Kidney (tissue), 14 donors: ENCODE measurements around the gene ITIH1. TPM values are rescaled to one million over a fixed set of nuclear protein-coding genes. Genes with fewer than 3 reads are reported as not detected.
A peak's percentile ranks its signal among the peaks of the same experiment; 100 is the strongest.

ENCODE experiments used
- DNase-seq, 5 donors: peaks; one replicate each; pipeline ENCODE4 v3.0.0-alpha.2; 2013 to 2020
- FAIRE-seq: peaks from 2 replicates; lab custom pipeline; 2012; peaks lifted over from hg19 to GRCh38; lab: Jason Lieb, UNC
- H3K27ac ChIP-seq, 2 donors: one replicate each; pipeline ENCODE4 v1.7.0; 2013; ENCODE audit warnings: low read depth in 2 of 2, low read length in 2 of 2, inconsistent platforms in 1 of 2
- H3K27me3 ChIP-seq: one replicate; pipeline ENCODE4 v1.7.1; 2013; ENCODE audit warnings: low read length, inconsistent platforms; ENCODE audit not compliant: control insufficient read depth, insufficient read depth
- H3K36me3 ChIP-seq, 3 donors: one replicate each; pipeline versions ENCODE4 v1.7.0 to v1.7.1; 2013; ENCODE audit warnings: low read length in 3 of 3, control low read depth in 1 of 3, inconsistent platforms in 1 of 3; ENCODE audit not compliant: insufficient read depth in 3 of 3, control insufficient read depth in 2 of 3
- H3K4me1 ChIP-seq, 3 donors: one replicate each; pipeline versions ENCODE4 v1.7.0 to v1.7.1; 2013; ENCODE audit warnings: low read length in 3 of 3, inconsistent platforms in 1 of 3, low read depth in 1 of 3; ENCODE audit not compliant: control insufficient read depth in 2 of 3, insufficient read depth in 2 of 3
- H3K4me3 ChIP-seq, 3 donors: one replicate each; pipeline versions ENCODE4 v1.7.0 to v1.8.1; 2013; ENCODE audit warnings: low read length in 3 of 3, control low read depth in 1 of 3, inconsistent platforms in 1 of 3
- H3K9ac ChIP-seq, 3 donors: one replicate each; pipeline versions ENCODE4 v1.7.0 to v1.7.1; 2013; ENCODE audit warnings: low read length in 3 of 3, control low read depth in 1 of 3, inconsistent platforms in 1 of 3
- H3K9me3 ChIP-seq, 3 donors: one replicate each; pipeline versions ENCODE4 v1.7.0 to v1.7.1; 2013; ENCODE audit warnings: low read length in 3 of 3, control low read depth in 1 of 3, inconsistent platforms in 1 of 3; ENCODE audit not compliant: control insufficient read depth in 2 of 3, insufficient read depth in 1 of 3
- CTCF ChIP-seq: IDR thresholded peaks from 3 replicates; pipeline ENCODE4 v1.5.1; 2012; ENCODE audit warnings: mild to moderate bottlenecking, moderate library complexity, borderline replicate concordance; ENCODE audit not compliant: insufficient read depth; ENCODE audit errors: extremely low read depth
- intact Hi-C: fragments of 100-400 bp; cut with DNase I; formaldehyde crosslinking; loops from one replicate; pipeline ENCODE4 v1.11.1; 2022
- polyA plus RNA-seq: library from polyadenylated mRNA; stranded (reverse); fragments of 350-450 nt; fragmentation: Illumina TruSeq; extraction: RNeasy Lipid Tissue Mini Kit (QIAGEN cat#74804); gene quantifications from one replicate; pipeline ENCODE4 v1.2.3, GENCODE V29; 2014; ENCODE audit warnings: low read depth, low replicate concordance; ENCODE audit not compliant: insufficient read depth
- total RNA-seq: library from RNA; stranded (reverse); fragmentation: NEBNext Ultra II Directional; extraction: Animal tissue kit (Norgen Biotek cat#: 25700); gene quantifications from one replicate; pipeline ENCODE4 v1.2.1, GENCODE V29; 2021
- donor health status: control.
- donor health status: control.
- donor health status: control.
- donor health status: control.
- donor health status: control.
- donor health status: DM: yes; HTN: yes; CAD: no.
- donor health status: Normal renal cell carcinoma (clear cell type).

Gene ITIH1
- total and polyA plus RNA-seq, 2 donors from 2014 or later = 0.22 TPM; not detected in 1

- peak in 1 of 5 donors; percentile 12 for DNase-seq
- Histone ChIP-seq H3K4me3 (no peak overlapping the region), H3K36me3 (peaks cover 0 to 4% (median 0%) of the 10 kb centered on the region in 3 donors), H3K27me3 (no peaks in the 10 kb centered on the region), H3K9ac (no peak overlapping the region), H3K9me3 (no peaks in the 10 kb centered on the region), H3K27ac (no peak overlapping the region), H3K4me1 (peaks cover 0 to 3% (median 0%) of the 10 kb centered on the region in 3 donors)
- intact Hi-C loops = no loop called here
- TF ChIP-seq CTCF = no peak
- no peak for FAIRE-seq
Observed at GRCh38 chr3:52833202-52833601, 55.8 kb downstream of the ITIH1 start.

DNA sequence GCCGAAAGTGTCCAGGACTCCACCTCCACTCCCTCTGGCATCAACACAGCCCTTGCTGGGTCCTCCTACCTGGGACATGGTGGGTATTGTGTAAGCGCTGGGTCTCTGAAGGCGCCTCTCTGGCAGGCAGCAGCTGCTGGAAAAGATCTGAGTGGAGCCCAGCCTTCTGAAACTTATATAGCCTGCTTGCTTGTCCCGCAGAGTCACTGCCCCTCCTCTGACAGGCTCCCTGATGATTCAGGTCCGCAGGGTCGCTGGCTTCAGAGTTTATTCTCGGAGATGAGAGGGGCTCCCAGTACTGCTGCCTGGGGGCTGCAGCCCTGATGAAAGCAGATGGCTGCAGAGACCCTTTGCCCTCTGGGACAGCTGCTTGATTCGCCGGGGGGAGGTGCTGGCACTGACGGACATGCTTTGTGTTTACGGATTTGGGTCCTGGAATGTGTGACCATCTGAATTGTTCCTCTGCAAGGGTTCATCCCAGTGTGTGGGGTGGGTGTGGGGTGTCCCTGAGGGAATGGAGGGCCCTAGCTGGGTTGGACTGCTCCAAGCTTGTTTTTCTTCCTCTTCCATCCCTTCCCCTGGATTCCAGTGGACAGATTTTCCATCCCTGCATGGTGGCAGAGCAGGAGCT lies 57.6 kb downstream of the ITIH1 start, which contains the start of gene MUSTN1:
MUSTN1 (minus strand) TSS at position 149 of the 631 bp plus-strand sequence; CDS start at position 78, 71 bp downstream.
- FAIRE-seq (no peak), DNase-seq (peak; percentile 37 to 71 (median 49))
- TF ChIP-seq CTCF = no peak
- H3K36me3 ChIP-seq = peaks cover 0 to 9% (median under 1%) of the 10 kb centered on the region in 3 donors
- intact Hi-C loops = no loop called here
- no peak within 1 kb of the TSS for H3K27ac ChIP-seq
- no peaks in the 10 kb centered on the region for H3K27me3 ChIP-seq
- H3K4me1 ChIP-seq = no peaks in the 10 kb centered on the region
- no peak within 1 kb of the TSS for H3K4me3 ChIP-seq
- H3K9ac ChIP-seq = no peak within 1 kb of the TSS
- H3K9me3 ChIP-seq = no peaks in the 10 kb centered on the region

GRCh38 chr3:52835766-52836470 lies 58.5 kb downstream of the ITIH1 start:
- FAIRE-seq = no peak
- Histone ChIP-seq H3K9me3 (no peaks in the 10 kb centered on the region), H3K27ac (no peak overlapping the region), H3K9ac (no peak overlapping the region), H3K4me3 (no peak overlapping the region), H3K4me1 (no peaks in the 10 kb centered on the region), H3K36me3 (peaks cover 0 to 9% (median 3%) of the 10 kb centered on the region in 3 donors), H3K27me3 (no peaks in the 10 kb centered on the region)
- intact Hi-C loops = no loop called here
- DNase-seq = peak in 1 of 5 donors; percentile 43
- TF ChIP-seq CTCF = no peak
